PC-3 (cell line): ENCODE measurements around the gene GRK1.

Experiments used
- EZH2 ChIP-seq: fragments of 300-600 bp; sonication (generic); IDR thresholded peaks from one replicate; pipeline ENCODE4 v1.6.1; 2017; ENCODE audit warnings: antibody characterized with exemption, mild to moderate bottlenecking, low read length; ENCODE audit not compliant: unreplicated experiment
- EZH2phosphoT487 ChIP-seq: fragments of 300-600 bp; sonication (generic); IDR thresholded peaks from 2 replicates; pipeline ENCODE4 v1.6.1; 2018; ENCODE audit warnings: mild to moderate bottlenecking, antibody characterized with exemption, low read length, borderline replicate concordance
- TF ChIP-seq, protein P1 (sequence below): fragments of 300-600 bp; sonication (generic); conservative IDR thresholded peaks from 2 replicates; pipeline ENCODE4 v1.5.1; 2017; ENCODE audit warnings: antibody characterized with exemption, low read depth, mild to moderate bottlenecking, low read length

- TF ChIP-seq, protein P1, sequence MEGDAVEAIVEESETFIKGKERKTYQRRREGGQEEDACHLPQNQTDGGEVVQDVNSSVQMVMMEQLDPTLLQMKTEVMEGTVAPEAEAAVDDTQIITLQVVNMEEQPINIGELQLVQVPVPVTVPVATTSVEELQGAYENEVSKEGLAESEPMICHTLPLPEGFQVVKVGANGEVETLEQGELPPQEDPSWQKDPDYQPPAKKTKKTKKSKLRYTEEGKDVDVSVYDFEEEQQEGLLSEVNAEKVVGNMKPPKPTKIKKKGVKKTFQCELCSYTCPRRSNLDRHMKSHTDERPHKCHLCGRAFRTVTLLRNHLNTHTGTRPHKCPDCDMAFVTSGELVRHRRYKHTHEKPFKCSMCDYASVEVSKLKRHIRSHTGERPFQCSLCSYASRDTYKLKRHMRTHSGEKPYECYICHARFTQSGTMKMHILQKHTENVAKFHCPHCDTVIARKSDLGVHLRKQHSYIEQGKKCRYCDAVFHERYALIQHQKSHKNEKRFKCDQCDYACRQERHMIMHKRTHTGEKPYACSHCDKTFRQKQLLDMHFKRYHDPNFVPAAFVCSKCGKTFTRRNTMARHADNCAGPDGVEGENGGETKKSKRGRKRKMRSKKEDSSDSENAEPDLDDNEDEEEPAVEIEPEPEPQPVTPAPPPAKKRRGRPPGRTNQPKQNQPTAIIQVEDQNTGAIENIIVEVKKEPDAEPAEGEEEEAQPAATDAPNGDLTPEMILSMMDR: no peak
- TF ChIP-seq EZH2 (no peak), EZH2phosphoT487 (no peak)
Measured at GRCh38 chr13:113654591-113655345, 12.3 kb upstream of the GRK1 start.
